Left cardiac atrium (tissue), 4 donors: ENCODE results near the gene TFAP2A. TPM values are rescaled to one million over a fixed set of nuclear protein-coding genes. Genes with fewer than 3 reads are reported as not detected.

Source experiments
- ATAC-seq, 2 donors: fragments of 200-7000 bp; cut with Tn5 transposase; one replicate each; pipeline ENCODE4 v1.9.1; 2020; ENCODE audit warnings: mild to moderate bottlenecking in 2 of 2, moderate library complexity in 2 of 2
- DNase-seq: peaks from one replicate; pipeline ENCODE4 v3.0.0-alpha.2; 2020
- intact Hi-C, 2 donors: fragments of 100-400 bp; cut with DNase I; formaldehyde crosslinking; loops; one replicate each; pipeline versions ENCODE4 v1.14.1 to v1.15.1; 2022 to 2023
- total RNA-seq, 2 donors: library from RNA; stranded (reverse); fragmentation: NEBNext Ultra II Directional; extraction: Animal tissue kit (Norgen Biotek cat#: 25700); gene quantifications; one replicate each; pipeline ENCODE4 v1.2.1, GENCODE V29; 2021
- donor health status: DM: no; HTN: yes; CAD: no.
- donor health status: DM: no; HTN: yes; CAD: no; lungs with severe emphysema.
- donor health status: DM: yes; HTN: yes; CAD: no.
- donor health status: Dilated cardiomyopathy.

Gene TFAP2A
- total RNA-seq, 2 donors from 2014 or later = 0.44 to 0.79 TPM

GRCh38 chr6:10389739-10390494 lies 25.0 kb downstream of the TFAP2A start:
- DNase-seq = no peak
- intact Hi-C loops = no loop called here
- no peak for ATAC-seq

GRCh38 chr6:10386756-10387654 lies 27.9 kb downstream of the TFAP2A start:
- intact Hi-C loops = no loop called here
- DNase-seq = no peak
- ATAC-seq = no peak

GRCh38 chr6:10386220-10386619 lies 28.7 kb downstream of the TFAP2A start:
- ATAC-seq = no peak
- intact Hi-C loops = no loop called here
- DNase-seq = no peak

- ATAC-seq = no peak
- no peak for DNase-seq
- intact Hi-C loops = no loop called here
These were observed 29.2 kb downstream of the TFAP2A start for GRCh38 chr6:10385524-10386132.

GRCh38 chr6:10384610-10385523 lies 30.0 kb downstream of the TFAP2A start:
- intact Hi-C loops = no loop called here
- no peak for DNase-seq
- no peak for ATAC-seq

GRCh38 chr6:10384091-10384609 lies 30.7 kb downstream of the TFAP2A start:
- no peak for ATAC-seq
- no peak for DNase-seq

GRCh38 chr6:10383331-10384090 lies 31.4 kb downstream of the TFAP2A start:
- intact Hi-C loops = no loop called here
- peak; percentile 30 to 78 for ATAC-seq
- DNase-seq = no peak

More at GRCh38 chr6:10384091-10384609, 30.7 kb downstream of the TFAP2A start:
- intact Hi-C loops = no loop called here

- no peak for DNase-seq
- intact Hi-C loops = no loop called here
- ATAC-seq = no peak
These were observed 32.0 kb downstream of the TFAP2A start for GRCh38 chr6:10382728-10383330.

- ATAC-seq (no peak), DNase-seq (no peak)
- intact Hi-C loops = no loop called here
These were observed 32.6 kb downstream of the TFAP2A start for GRCh38 chr6:10382322-10382721.

- intact Hi-C loops = no loop called here
- no peak for ATAC-seq
- DNase-seq = no peak
These were observed 33.1 kb downstream of the TFAP2A start for GRCh38 chr6:10381830-10382208.

GRCh38 chr6:10381133-10381829 lies 33.6 kb downstream of the TFAP2A start:
- ATAC-seq (no peak), DNase-seq (no peak)
- intact Hi-C loops = no loop called here

GRCh38 chr6:10375391-10375969 lies 39.4 kb downstream of the TFAP2A start:
- ATAC-seq (no peak), DNase-seq (no peak)
- intact Hi-C loops = no loop called here

GRCh38 chr6:10373642-10374359 lies 41.1 kb downstream of the TFAP2A start:
- no peak for ATAC-seq
- DNase-seq = no peak
- intact Hi-C loops = no loop called here

- no peak for DNase-seq
- no peak for ATAC-seq
- intact Hi-C loops = no loop called here
These were observed 45.0 kb downstream of the TFAP2A start for GRCh38 chr6:10369896-10370295.

GRCh38 chr6:10368861-10369260 lies 46.0 kb downstream of the TFAP2A start:
- DNase-seq (no peak), ATAC-seq (no peak)
- intact Hi-C loops = no loop called here

GRCh38 chr6:10363911-10364310 lies 51.0 kb downstream of the TFAP2A start:
- DNase-seq (no peak), ATAC-seq (no peak)
- intact Hi-C loops = no loop called here
